Ramos (cell line): ENCODE data around the gene TNRC6B.

Experiments
- in situ Hi-C: fragments of 300-500 bp; cut with MboI; formaldehyde crosslinking; loops from one replicate; pipeline ENCODE4 v1.14.3; 2022; ENCODE audit warnings: low sequenced_read_pairs; ENCODE audit not compliant: unreplicated experiment

Gene TNRC6B

GRCh38 chr22:40385036-40385782 lies 207.5 kb downstream of the TNRC6B start:
- in situ Hi-C loops, result no loop called here
